ENCODE results near the gene TTC27.
"Not testable (repeated sequence)": the region's sequence is repeated elsewhere in the genome, so short reads cannot be mapped to it uniquely, and the experiment has no call there.

Gene TTC27

DNA sequence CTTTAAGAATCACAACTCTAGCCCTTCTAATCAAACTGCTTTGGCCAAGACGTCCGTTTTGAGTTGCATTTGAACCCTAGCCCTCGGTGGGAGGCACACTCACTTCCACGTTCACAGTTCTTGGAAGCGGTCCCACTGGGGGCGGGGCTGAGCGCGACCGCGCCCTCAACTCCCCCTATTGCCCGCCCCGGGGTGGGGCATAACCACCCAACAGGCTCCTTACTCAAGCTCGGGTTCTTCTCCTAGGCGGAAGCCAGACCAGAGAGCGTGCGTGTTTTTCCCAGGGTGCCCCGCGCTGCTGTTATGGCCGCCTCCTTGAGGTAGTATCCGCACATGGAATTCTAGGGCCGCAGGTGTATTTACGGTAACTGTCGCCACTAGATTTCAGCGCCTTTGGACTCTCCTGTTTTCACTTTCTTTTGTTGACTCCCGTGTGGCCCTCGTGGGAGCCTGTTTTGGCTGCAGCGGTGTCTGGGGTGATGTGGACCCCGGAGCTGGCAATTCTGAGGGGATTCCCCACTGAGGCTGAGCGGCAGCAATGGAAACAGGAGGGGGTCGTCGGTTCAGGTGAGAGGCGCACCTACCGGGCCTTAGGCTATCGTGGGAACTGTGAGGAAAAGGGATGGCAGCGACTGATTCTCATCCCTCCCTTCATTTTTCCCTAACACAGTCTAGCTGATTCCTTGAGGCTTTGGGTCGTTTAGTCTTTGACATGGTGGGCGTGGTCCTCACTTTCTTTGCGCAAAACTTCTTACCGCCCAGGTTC, at the start of gene TTC27:
Gene TTC27, plus strand, starts transcription at position 237 of the 766 bp plus-strand sequence. Its CDS starts 243 bp downstream, at position 480.
- peak; percentile 75 to 91 (median 86) for DNase-seq (ENCODE audit: low read depth in 4 of 4, low spot score in 1 of 4)

DNA sequence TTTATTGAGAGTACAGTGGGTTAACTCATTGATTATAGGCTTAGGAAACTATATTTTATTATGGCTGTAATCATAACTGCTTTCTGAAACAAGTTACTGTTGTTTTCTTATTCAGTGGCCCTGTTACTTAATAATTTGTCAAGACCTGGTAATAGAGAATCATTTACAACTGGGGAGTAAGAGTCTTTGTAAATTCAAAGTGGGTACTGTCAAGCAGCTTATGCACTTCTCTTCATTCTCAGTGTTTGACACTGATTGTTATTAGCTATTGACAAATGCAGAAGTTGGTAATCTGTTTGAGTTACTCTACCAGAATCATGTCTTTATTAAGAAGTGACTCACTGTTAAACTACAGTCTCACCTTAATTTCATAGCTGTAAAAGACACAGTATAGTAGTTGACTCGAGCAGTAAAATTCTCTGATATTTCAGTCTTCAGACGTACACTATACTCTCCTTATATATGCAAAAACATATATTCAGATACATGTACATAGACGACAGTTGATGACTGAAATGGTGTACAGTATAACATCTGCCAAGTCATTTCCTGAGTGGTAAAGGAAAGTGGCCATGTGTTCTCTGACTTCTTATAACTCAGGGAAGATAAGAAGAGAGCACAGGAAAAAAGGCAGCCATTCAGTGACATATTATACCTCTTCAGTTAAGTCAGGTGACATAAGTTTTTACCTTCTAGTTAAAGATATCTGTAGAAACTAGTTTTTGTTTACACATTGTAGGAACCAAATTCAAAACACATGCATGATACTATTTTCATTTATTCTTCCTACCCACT, 36.0 kb upstream of the TTC27 start:
- no peak for DNase-seq (ENCODE audit: low read depth in 4 of 4, low spot score in 1 of 4)

DNA sequence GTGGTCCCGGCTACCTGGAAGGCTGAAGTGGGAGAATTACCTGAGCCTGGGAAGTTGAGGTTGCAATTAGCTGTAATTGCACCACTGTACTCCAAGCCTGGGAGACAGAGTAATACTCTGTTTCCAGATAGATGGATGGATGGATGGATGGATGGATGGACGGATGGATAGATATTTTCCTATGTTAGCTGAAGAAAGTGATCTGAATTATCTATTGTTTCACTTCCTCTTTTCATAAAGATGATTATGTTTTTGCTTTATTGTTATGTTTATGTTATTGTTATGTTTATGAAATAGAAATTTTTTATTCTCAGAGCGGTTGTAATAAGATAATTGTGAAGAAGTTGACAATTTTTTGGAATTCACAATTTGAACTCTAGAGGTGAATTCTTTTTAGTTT, 33.3 kb upstream of the TTC27 start:
- no peak for DNase-seq (ENCODE audit: low read depth in 4 of 4, low spot score in 1 of 4)

DNA sequence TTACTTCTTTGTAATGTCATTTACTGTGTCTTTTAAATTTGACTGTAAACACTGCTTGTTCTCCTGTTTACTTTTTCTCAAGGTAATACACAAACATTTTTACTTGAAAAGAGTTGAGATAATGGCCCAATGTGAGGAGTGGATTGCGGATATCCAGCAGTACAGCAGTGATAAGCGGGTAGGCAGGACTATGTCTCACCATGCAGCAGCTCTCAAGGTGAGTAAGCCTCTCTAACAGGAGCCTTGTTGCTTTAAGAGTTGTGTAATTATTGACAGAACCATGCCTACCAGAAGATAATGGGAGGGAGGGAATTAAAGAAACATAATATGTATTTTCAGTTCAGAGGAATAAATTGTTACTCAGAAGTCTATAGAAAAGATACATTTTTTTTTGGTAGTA, 16.5 kb upstream of the TTC27 start:
- DNase-seq (ENCODE audit: low read depth in 4 of 4, low spot score in 1 of 4): no peak

DNA sequence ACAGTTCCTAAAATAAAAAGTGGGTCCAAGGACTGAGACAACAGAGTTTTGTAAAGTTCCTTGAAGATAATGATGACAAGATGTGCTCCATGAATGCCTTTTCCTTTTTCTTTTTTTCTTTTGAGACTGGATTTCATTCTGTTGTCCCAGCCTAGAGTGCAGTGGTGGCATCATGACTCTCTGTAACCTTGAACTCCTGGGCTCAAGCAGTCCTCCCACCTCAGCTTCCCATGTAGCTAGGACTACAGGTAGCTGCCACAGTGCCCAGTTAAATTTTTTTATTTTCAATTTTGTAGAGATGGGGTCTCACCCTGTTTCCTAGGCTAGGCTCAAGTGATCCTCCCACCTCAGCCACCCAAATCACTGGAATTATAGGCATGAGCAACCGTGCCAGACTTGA, 16.1 kb upstream of the TTC27 start:
- no peak for DNase-seq (ENCODE audit: low read depth in 4 of 4, low spot score in 1 of 4)

DNA sequence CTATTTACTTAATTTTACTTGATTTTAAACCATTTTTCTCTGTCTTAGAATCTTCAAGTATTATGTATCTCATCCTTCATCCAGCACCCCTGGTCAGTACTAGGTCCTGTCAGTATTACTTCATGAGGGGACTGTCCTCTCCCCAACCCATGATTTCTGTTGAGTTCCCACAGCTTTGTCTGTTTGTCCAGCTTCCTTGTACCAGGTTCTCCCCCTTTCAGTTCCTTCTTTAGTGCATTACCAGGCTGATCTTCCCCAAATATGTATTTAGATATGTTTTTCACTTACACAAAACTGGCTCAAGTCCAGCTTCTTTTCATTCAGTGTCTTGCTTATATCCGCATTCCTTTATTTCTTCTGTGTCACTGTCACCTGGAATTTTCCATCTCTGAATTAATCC, 13.8 kb upstream of the TTC27 start:
- no peak for DNase-seq (ENCODE audit: low read depth in 4 of 4, low spot score in 1 of 4)

DNA sequence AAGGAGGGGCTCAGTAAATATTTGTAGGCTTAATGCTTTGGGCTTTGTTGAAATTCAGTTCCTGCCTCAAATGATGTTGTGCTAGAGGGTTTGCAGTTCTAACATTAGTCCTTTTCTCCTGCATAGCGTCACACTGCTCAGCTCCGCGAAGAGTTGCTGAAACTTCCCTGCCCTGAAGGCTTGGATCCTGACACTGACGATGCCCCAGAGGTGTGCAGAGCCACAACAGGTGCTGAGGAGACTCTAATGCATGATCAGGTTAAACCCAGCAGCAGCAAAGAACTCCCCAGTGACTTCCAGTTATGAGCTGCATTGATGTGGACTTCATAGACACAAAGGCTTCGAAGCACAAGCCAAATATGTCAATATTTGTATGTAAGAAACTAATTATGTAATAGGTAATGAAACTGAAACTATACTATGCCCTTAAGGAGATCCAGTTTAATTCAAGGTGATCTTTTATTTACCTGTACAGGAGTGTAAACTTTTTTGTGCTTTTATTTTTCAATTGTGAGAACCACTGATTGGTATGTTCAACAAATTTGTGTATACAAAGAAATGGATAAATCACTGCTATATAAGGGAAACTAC, 10.2 kb upstream of the TTC27 start:
- no peak for DNase-seq (ENCODE audit: low read depth in 4 of 4, low spot score in 1 of 4)

DNA sequence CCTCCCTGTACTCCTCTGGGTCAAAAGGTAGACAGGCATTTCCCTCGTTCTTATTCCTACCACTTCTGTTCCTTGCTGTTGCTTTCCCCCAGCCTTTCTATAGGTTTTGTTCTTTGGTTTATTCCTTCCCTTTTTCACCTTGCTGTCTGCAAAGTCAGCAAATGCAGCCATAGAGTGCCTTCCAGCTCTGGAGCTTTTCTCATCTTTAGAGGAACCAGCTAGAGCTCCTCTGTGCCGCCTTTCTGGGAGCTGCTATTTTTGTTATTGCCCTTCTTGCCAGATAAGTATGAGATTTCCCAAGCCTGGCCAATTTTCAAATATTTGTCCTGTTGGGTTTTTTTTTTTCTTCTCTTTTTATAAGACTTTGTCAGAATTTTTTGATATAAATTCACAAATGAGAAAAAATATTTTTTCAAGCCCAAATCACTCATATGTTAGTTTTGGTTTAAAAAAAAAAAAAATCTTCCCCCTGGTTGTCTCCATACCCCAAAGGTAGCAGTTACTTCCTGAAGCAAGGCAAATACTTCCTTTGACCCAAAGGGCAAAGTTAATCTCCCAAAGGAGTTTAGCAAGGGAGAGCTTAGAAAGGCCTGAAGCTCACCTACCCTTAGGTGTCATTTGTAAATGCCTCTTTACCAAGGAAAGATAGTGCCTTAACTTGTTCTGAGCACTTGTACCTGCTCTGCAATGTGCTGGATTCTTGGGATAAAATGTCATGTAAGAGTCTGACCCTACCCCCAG, 5.1 kb upstream of the TTC27 start:
- no peak for DNase-seq (ENCODE audit: low read depth in 4 of 4, low spot score in 1 of 4)

DNA sequence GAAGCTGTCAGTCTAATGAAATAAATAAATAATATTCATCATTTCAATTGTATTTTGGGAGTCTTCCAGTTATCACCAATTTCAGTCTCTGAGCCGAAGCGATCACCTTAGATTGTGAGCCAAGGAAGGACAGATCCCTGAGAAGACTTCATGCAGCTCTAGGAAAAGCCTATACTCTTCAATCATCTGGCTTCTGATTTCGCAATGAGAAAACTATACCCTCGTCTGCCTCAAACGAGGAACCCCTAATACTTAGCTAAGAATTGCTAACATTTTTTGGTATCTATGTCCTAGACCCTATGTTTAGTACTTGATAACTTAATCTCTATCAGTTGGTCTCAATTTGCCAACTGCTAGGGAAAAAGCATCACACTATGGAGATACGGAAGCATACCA, 4.5 kb upstream of the TTC27 start:
- no peak for DNase-seq (ENCODE audit: low read depth in 4 of 4, low spot score in 1 of 4)

DNA sequence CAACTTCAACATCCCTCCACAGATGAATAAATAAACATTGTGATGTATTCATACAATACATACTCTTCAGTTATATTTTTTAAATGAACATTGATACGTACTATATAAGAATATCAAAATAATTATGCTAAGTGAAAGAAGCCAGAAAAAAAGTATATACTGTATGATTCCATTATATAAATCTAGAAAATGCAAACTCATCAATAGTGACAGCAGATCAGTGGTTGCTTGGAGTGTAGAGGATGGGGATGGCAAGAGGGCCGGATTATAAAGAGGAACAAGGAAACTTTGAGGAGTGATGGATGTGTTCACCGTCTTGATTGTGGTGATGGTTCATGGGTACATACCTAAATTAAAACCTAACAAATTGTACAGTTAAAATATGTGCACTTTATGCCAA, 3.0 kb upstream of the TTC27 start:
- DNase-seq (ENCODE audit: low read depth in 4 of 4, low spot score in 1 of 4): no peak

DNA sequence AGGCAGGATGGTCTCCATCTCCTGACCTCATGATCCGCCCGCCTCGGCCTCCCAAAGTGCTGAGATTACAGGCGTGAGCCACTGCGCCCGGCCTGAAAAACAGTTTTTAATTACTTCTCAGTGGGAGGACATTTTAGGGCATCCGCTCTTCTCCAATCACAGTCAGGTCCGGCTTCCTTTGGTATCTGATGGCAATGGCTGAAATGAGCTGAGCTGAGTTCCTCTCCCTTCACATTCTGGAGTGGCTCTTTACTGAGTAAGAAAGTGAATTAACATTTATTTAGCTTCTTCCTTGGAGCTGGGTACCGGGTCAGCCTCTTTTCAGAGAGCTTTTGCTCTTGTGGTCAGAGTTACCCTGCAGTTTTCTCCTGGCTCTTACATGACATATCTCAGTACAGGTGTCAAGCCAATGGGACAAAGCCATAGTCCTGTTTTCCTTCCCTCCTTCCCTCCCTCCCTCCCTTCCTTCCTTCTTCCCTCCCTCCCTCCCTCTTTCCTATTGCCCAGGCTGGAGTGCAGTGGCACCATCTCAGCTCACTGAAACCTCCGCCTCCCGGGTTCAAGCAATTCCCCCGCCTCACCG, 1.1 kb upstream of the TTC27 start:
- no peak for DNase-seq (ENCODE audit: low read depth in 4 of 4, low spot score in 1 of 4)

DNA sequence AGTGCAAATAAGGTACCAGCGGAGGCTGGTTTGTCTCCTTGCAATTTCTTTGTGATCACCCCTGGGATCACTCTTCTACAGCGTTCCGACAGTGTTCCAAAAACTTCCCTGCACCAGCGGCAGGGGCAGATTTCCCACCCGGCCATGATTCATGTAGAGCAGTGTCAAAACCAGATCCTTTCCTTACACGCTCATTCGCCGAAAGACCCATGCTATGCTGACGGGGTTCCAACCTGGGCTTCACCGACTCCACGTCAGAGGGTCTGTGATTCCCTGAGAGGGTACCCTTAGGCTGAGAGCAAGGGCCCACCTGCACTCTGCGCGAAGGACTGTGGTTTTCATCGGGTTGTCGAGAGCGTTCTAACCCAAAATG, 423 bp upstream of the TTC27 start:
- peak in 2 of 4 experiments; percentile 5 to 6 for DNase-seq (ENCODE audit: low read depth in 4 of 4, low spot score in 1 of 4)

DNA sequence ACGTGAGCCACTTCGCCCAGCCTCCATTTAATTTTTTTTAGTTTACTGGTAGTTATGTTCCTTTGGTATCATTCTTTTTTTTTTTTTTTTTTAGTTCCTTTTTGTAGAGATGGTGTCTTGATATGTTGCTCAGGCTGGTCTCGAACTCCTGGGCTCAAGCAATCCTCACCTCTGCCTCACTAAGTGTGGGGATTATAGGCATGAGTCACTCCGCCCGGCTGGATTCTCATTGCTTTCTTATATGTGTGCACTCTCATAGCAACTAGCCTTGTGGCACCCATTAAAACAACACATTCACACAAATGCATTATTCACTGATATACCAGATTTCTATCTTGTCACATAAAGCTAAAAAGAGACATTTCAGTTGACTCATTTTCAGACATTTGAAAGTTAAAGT, 4.2 kb downstream of the TTC27 start:
- no peak for DNase-seq (ENCODE audit: low read depth in 4 of 4, low spot score in 1 of 4)

DNA sequence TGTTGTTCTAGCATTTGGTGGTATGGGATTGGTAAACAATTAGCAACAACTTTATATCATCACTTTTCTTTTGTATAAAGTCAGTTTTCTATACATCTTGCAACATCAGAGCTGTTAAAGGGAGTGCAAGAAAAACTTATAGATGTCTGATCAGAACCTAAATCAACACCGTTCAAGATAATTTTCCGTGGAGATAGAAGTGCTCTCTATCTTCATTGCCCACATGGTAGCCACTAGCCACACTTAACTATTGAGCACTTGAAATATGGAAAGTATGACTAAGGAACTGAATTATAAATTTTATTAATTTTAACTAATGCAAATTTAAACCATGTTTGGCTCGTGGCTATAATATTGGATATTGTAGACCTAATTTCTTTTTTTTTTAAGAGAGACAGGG, 5.2 kb downstream of the TTC27 start:
- no peak for DNase-seq (ENCODE audit: low read depth in 4 of 4, low spot score in 1 of 4)

DNA sequence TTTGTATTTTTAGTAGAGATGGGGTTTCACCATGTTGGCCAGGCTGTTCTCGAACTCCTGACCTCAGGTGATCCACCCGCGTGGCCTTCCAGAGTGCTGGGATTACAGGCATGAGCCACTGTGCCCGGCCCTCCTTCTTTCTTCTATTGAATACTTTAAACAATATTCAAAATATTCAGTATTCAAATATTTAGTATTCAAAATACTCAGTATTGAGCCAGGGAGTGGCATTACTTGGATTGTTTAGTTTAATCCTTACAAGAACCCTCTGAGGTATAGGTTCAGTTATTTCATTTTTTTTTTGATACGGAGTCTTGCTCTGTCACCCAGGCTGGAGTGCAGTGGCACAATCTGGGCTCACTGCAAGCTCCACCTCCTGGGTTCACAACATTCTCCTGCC, 10.7 kb downstream of the TTC27 start:
- DNase-seq (ENCODE audit: low read depth in 4 of 4, low spot score in 1 of 4): not testable (repeated sequence)

DNA sequence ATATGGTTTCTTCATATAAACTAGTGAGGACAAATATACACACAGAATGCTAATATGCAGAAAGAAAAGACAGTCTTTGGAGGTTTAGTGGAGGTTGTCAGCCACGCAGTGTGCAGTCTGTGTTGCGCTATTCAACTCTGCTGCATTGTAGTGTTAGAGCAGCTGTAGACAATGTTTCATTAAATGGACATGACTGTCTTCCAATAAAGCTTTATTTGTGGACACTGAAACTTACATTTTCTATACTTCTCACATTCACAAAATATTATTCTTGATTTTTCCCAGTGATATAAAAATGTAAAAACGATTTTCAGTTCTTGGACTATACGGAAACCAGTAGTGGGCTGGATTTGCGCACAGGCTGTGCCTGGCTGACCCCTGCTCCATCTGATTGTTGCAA, 13.3 kb downstream of the TTC27 start:
- DNase-seq (ENCODE audit: low read depth in 4 of 4, low spot score in 1 of 4): no peak

DNA sequence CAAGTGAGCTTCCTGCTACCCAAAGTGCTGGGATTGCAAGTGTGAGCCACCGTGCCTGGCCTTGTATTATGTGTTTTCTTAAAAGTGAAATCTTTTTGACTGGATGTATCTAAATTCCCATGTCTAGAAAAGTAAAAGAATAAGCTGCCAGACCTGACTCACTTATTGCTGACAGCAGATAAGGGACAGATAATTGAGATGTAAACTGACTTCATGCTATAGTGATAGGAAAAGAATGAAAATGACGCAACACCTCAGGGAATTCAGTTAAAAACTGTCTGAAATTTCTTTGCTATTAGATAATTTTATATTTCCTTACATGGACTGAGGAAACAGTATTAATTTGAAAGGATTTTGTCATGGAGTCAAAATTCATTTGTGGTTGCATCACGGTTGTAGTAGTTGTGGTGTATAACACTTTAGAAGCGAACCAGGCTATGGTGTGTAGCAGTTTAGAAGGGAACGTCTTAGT, 19.4 kb downstream of the TTC27 start:
- no peak for DNase-seq (ENCODE audit: low read depth in 4 of 4, low spot score in 1 of 4)

DNA sequence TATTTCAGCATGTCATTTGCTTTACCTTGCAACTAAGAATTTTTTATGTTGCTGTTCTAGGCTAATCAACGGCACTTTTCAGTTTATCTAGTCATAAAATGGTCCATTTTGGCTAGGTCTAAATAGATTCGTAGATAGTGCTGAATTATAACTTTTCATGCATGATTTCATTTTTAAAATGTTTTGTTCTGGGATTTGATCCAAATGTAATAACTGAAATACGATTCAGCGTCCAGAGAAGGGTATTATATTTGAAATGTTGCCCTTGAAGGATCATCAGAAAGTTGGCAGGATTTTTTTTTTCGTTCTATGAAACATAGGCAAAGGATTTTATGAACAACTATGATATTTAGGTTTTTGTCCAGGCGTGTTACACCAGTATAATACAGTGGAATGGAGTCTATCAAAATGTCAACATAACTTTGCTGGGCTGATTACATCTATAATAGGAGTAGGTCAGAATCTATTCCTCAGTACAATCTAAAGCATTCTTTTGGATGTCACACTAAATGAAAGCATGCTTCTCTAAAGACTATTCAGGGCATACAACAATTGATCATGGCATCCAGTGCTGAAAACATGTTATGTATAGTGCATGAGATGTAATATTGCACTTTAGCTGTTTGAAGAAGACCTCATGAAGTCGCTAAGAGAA, 24.8 kb downstream of the TTC27 start:
- no peak for DNase-seq (ENCODE audit: low read depth in 4 of 4, low spot score in 1 of 4)

DNA sequence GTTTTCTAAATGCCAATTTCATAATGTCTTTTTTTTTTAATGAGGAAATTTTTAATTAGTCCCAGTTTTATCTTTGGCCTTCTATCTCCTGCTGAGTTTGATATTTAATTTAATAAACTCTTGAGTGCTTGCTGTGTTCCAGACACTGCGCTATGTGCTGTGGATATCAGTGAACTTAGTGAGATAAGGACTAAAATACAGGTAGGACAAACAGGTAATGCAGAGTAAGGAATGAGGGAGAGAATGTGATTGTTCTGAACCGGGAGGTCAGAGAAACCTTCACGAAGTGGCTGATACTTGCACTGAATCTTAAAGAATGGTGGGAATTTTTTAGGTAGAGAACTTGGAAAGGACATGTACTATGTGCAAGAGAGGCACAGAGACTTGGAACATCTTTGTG, 28.2 kb downstream of the TTC27 start:
- DNase-seq (ENCODE audit: low read depth in 4 of 4, low spot score in 1 of 4): no peak

DNA sequence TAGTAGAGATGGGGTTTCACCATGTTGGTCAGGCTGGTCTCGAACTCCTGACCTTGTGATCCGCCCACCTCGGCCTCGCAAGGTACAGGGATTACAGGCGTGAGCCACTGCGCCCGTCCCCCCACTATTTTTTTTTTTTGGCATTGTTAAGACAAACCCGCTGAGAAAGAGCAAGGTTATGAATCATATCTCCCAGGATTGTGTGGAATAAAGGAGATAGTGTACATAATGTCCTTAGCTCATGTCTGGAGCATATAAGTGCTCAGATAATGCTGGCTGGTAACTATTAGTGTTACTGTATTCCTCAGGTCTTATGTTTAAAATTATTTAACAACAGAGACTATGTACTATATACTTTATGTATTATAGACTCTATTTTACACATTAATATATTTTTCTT, 36.0 kb downstream of the TTC27 start:
- DNase-seq (ENCODE audit: low read depth in 4 of 4, low spot score in 1 of 4): no peak

DNA sequence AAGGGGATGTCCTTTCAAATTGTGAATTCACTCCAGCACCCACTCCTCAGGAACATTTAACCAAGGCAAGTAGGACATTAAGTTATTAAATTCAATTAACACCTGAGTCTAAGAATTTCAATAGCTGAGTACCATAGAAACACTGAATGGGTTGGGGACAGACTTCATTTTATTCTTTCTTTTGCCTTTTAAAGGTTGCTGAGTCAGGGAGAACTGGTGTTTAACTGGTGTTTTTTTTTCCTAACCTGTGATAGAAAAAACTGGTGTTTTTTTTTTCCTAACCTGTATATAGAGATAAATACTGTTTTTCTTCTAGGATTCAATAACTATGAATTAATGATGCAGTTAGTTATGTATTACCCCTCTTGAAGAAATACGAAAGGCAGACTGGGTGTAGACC, 38.9 kb downstream of the TTC27 start:
- DNase-seq (ENCODE audit: low read depth in 4 of 4, low spot score in 1 of 4): no peak

All from stimulated activated CD4-positive, alpha-beta T cell treated with anti-CD3 and anti-CD28 coated beads, Interleukin-1b, Interleukin-23, amount 100 ng/mL, for 24 hours (primary cell).